Activated T-helper 1 cell treated with anti-CD3 and anti-CD28 coated beads, Interleukin-12 subunit alpha, Interleukin-12 subunit beta, Interleukin-2, Interleukin-4 antibody, amounts not matched to agents 30 ng/mL and 10 ng/mL and 1 ng/mL, durations not matched to agents 14 hours and 24 hours and 36 hours (primary cell): ENCODE results near the gene PPHLN1. TPM values are rescaled to one million over a fixed set of nuclear protein-coding genes. Genes with fewer than 3 reads are reported as not detected.

Experiments
- DNase-seq: peaks from one replicate; pipeline ENCODE4 v3.0.0; 2021; ENCODE audit warnings: low spot score
- H3K27ac Mint-ChIP-seq: one replicate; pipeline ENCODE4 v1.8.0; 2021; ENCODE audit warnings: mild to moderate bottlenecking, mixed read lengths
- H3K27me3 Mint-ChIP-seq: one replicate; pipeline ENCODE4 v1.8.0; 2022; ENCODE audit warnings: mild to moderate bottlenecking, moderate library complexity, mixed read lengths; ENCODE audit not compliant: insufficient read depth
- H3K36me3 Mint-ChIP-seq: one replicate; pipeline ENCODE4 v1.8.0; 2021; ENCODE audit warnings: low read depth, mixed read lengths
- H3K4me1 Mint-ChIP-seq: one replicate; pipeline ENCODE4 v1.8.0; 2021; ENCODE audit warnings: low read depth, mixed read lengths
- H3K4me3 Mint-ChIP-seq: one replicate; pipeline ENCODE4 v1.8.0; 2021; ENCODE audit warnings: mild to moderate bottlenecking, moderate library complexity, mixed read lengths
- H3K9me3 Mint-ChIP-seq: one replicate; pipeline ENCODE4 v1.8.0; 2021; ENCODE audit warnings: mixed read lengths
- intact Hi-C: fragments of 100-400 bp; cut with micrococcal nuclease; formaldehyde crosslinking; loops from one replicate; pipeline ENCODE4 v1.15.1; 2024
- total RNA-seq: library from RNA; stranded (reverse); gene quantifications from 2 replicates; pipeline ENCODE4 v1.2.3, GENCODE V29; 2022

Gene PPHLN1
- total RNA-seq = 89.2 and 90.1 TPM in 2 replicates

GRCh38 chr12:42325653-42326474, at the start of gene PPHLN1, which contains the start of gene ZCRB1:
Gene PPHLN1 (plus strand): TSS chr12:42326167. CDS start chr12:42335903, 9,736 bp downstream.
Gene ZCRB1 (minus strand): TSS chr12:42326094. CDS start chr12:42324102, 1,992 bp downstream.
- intact Hi-C loops = loop anchor here (1.0 to 5.0 kb wide), 6 partner anchors 27 to 1481 kb away; partner anchors contain the start of genes GXYLT1, IRAK4, PUS7L and TWF1
- Mint-ChIP-seq H3K27me3 (no peaks in the 10 kb centered on the region), H3K4me3 (peak within 1 kb of the TSS; percentile 98), H3K36me3 (peaks cover 19% of the 10 kb centered on the region), H3K9me3 (no peaks in the 10 kb centered on the region), H3K27ac (peak within 1 kb of the TSS; percentile 97), H3K4me1 (peaks cover 46% of the 10 kb centered on the region)
- peak; percentile 79 for DNase-seq

GRCh38 chr12:42277396-42278127, 48.4 kb upstream of the PPHLN1 start:
- H3K36me3 Mint-ChIP-seq = no peaks in the 10 kb centered on the region
- H3K27ac Mint-ChIP-seq = no peak overlapping the region
- no peak for DNase-seq
- H3K4me3 Mint-ChIP-seq = no peak overlapping the region
- H3K27me3 Mint-ChIP-seq = peaks cover 17% of the 10 kb centered on the region
- peaks cover 3% of the 10 kb centered on the region for H3K9me3 Mint-ChIP-seq
- H3K4me1 Mint-ChIP-seq = no peaks in the 10 kb centered on the region
- intact Hi-C loops = no loop called here

- H3K4me3 Mint-ChIP-seq = no peak overlapping the region
- no peaks in the 10 kb centered on the region for H3K36me3 Mint-ChIP-seq
- DNase-seq = no peak
- intact Hi-C loops = no loop called here
- no peak overlapping the region for H3K27ac Mint-ChIP-seq
- H3K9me3 Mint-ChIP-seq = no peaks in the 10 kb centered on the region
- peaks cover 18% of the 10 kb centered on the region for H3K27me3 Mint-ChIP-seq
- no peaks in the 10 kb centered on the region for H3K4me1 Mint-ChIP-seq
Observed at GRCh38 chr12:42278128-42278510, 47.8 kb upstream of the PPHLN1 start.

GRCh38 chr12:42281278-42281677, 44.7 kb upstream of the PPHLN1 start:
- Mint-ChIP-seq H3K4me1 (no peaks in the 10 kb centered on the region), H3K27me3 (peaks cover 20% of the 10 kb centered on the region), H3K36me3 (no peaks in the 10 kb centered on the region), H3K9me3 (no peaks in the 10 kb centered on the region), H3K4me3 (no peak overlapping the region), H3K27ac (no peak overlapping the region)
- intact Hi-C loops = no loop called here
- no peak for DNase-seq

- Mint-ChIP-seq H3K4me3 (no peak overlapping the region), H3K9me3 (no peaks in the 10 kb centered on the region), H3K4me1 (no peaks in the 10 kb centered on the region), H3K27me3 (peaks cover 19% of the 10 kb centered on the region), H3K27ac (no peak overlapping the region), H3K36me3 (no peaks in the 10 kb centered on the region)
- no peak for DNase-seq
- intact Hi-C loops = no loop called here
Observed at GRCh38 chr12:42281844-42282243, 44.1 kb upstream of the PPHLN1 start.

GRCh38 chr12:42282294-42282693, 43.7 kb upstream of the PPHLN1 start:
- no peak overlapping the region for H3K4me3 Mint-ChIP-seq
- DNase-seq = no peak
- H3K27me3 Mint-ChIP-seq = peaks cover 14% of the 10 kb centered on the region
- intact Hi-C loops = no loop called here
- H3K27ac Mint-ChIP-seq = no peak overlapping the region
- no peaks in the 10 kb centered on the region for H3K36me3 Mint-ChIP-seq
- H3K4me1 Mint-ChIP-seq = no peaks in the 10 kb centered on the region
- H3K9me3 Mint-ChIP-seq = no peaks in the 10 kb centered on the region

GRCh38 chr12:42283739-42284138, 42.2 kb upstream of the PPHLN1 start:
- Mint-ChIP-seq H3K9me3 (no peaks in the 10 kb centered on the region), H3K4me3 (no peak overlapping the region), H3K36me3 (no peaks in the 10 kb centered on the region), H3K27me3 (peaks cover 12% of the 10 kb centered on the region), H3K27ac (no peak overlapping the region), H3K4me1 (no peaks in the 10 kb centered on the region)
- intact Hi-C loops = no loop called here
- DNase-seq = no peak

GRCh38 chr12:42284157-42284556, 41.8 kb upstream of the PPHLN1 start:
- Mint-ChIP-seq H3K4me1 (no peaks in the 10 kb centered on the region), H3K9me3 (no peaks in the 10 kb centered on the region), H3K27ac (no peak overlapping the region), H3K4me3 (no peak overlapping the region), H3K36me3 (no peaks in the 10 kb centered on the region), H3K27me3 (peaks cover 12% of the 10 kb centered on the region)
- intact Hi-C loops = no loop called here
- DNase-seq = no peak

GRCh38 chr12:42284876-42285275, 41.1 kb upstream of the PPHLN1 start:
- Mint-ChIP-seq H3K4me3 (no peak overlapping the region), H3K27ac (no peak overlapping the region), H3K9me3 (no peaks in the 10 kb centered on the region), H3K27me3 (peaks cover 12% of the 10 kb centered on the region), H3K36me3 (no peaks in the 10 kb centered on the region), H3K4me1 (no peaks in the 10 kb centered on the region)
- no peak for DNase-seq
- intact Hi-C loops = no loop called here

- Mint-ChIP-seq H3K27me3 (peaks cover 10% of the 10 kb centered on the region), H3K4me3 (no peak overlapping the region), H3K9me3 (no peaks in the 10 kb centered on the region), H3K4me1 (no peaks in the 10 kb centered on the region), H3K36me3 (no peaks in the 10 kb centered on the region), H3K27ac (no peak overlapping the region)
- intact Hi-C loops = no loop called here
- no peak for DNase-seq
Observed at GRCh38 chr12:42285431-42285830, 40.5 kb upstream of the PPHLN1 start.

GRCh38 chr12:42286741-42287140, 39.2 kb upstream of the PPHLN1 start:
- Mint-ChIP-seq H3K27ac (no peak overlapping the region), H3K4me3 (no peak overlapping the region), H3K9me3 (no peaks in the 10 kb centered on the region), H3K4me1 (no peaks in the 10 kb centered on the region), H3K27me3 (peaks cover 10% of the 10 kb centered on the region), H3K36me3 (no peaks in the 10 kb centered on the region)
- no peak for DNase-seq
- intact Hi-C loops = no loop called here

GRCh38 chr12:42288544-42288943, 37.4 kb upstream of the PPHLN1 start:
- no peaks in the 10 kb centered on the region for H3K4me1 Mint-ChIP-seq
- intact Hi-C loops = no loop called here
- H3K9me3 Mint-ChIP-seq = no peaks in the 10 kb centered on the region
- peaks cover under 1% of the 10 kb centered on the region for H3K27me3 Mint-ChIP-seq
- DNase-seq = no peak
- no peaks in the 10 kb centered on the region for H3K36me3 Mint-ChIP-seq
- no peak overlapping the region for H3K4me3 Mint-ChIP-seq
- no peak overlapping the region for H3K27ac Mint-ChIP-seq

GRCh38 chr12:42291680-42292079, 34.3 kb upstream of the PPHLN1 start:
- no peaks in the 10 kb centered on the region for H3K9me3 Mint-ChIP-seq

More at GRCh38 chr12:42291680-42292079, 34.3 kb upstream of the PPHLN1 start:
- H3K27me3 Mint-ChIP-seq = no peaks in the 10 kb centered on the region
- intact Hi-C loops = no loop called here
- H3K4me1 Mint-ChIP-seq = no peaks in the 10 kb centered on the region
- DNase-seq = no peak
- H3K4me3 Mint-ChIP-seq = no peak overlapping the region
- H3K27ac Mint-ChIP-seq = no peak overlapping the region
- no peaks in the 10 kb centered on the region for H3K36me3 Mint-ChIP-seq
